CD14-positive monocyte (primary cell): ENCODE results near the gene FAHD2A. TPM values are rescaled to one million over a fixed set of nuclear protein-coding genes. Genes with fewer than 3 reads are reported as not detected.

Experiments used
- DNase-seq, 3 donors: peaks; one replicate each; pipeline ENCODE4 v3.0.0-alpha.2; 2011 to 2022
- H2AFZ ChIP-seq: 2 replicates; pipeline ENCODE4 v1.6.0; 2012; ENCODE audit warnings: mild to moderate bottlenecking, low read depth, low read length, inconsistent platforms; ENCODE audit not compliant: insufficient read depth, poor library complexity, severe bottlenecking
- H3K27ac ChIP-seq, 2 donors: 1 replicate in 1 of 2; 2 replicates in 1 of 2; pipeline ENCODE4 v1.5.1; 2012 to 2013; ENCODE audit warnings: low read length in 2 of 2, control low read depth in 1 of 2, inconsistent platforms in 1 of 2, low read depth in 1 of 2, mild to moderate bottlenecking in 1 of 2
- H3K27me3 ChIP-seq, 2 donors: one replicate each; pipeline versions ENCODE4 v1.6.0 to v1.6.1; 2011 to 2013; ENCODE audit warnings: low read length in 2 of 2; ENCODE audit not compliant: control insufficient read depth in 2 of 2, insufficient read depth in 2 of 2
- H3K36me3 ChIP-seq, 2 donors: replicated peaks in 1 of 2; 1 replicate in 1 of 2; 2 replicates in 1 of 2; pipeline versions ENCODE4 v1.5.1 to v1.6.1; 2012 to 2013; ENCODE audit warnings: low read length in 2 of 2, control low read depth in 1 of 2, inconsistent platforms in 1 of 2, mild to moderate bottlenecking in 1 of 2; ENCODE audit not compliant: insufficient read depth in 2 of 2, control insufficient read depth in 1 of 2
- H3K4me1 ChIP-seq, 2 donors: 1 replicate in 1 of 2; 2 replicates in 1 of 2; pipeline versions ENCODE4 v1.5.1 to v1.6.1; 2012 to 2013; ENCODE audit warnings: low read length in 2 of 2, control low read depth in 1 of 2, inconsistent platforms in 1 of 2, mild to moderate bottlenecking in 1 of 2, moderate library complexity in 1 of 2; ENCODE audit not compliant: insufficient read depth in 2 of 2, control insufficient read depth in 1 of 2
- H3K4me2 ChIP-seq: replicated peaks from 2 replicates; pipeline ENCODE3; 2012; ENCODE audit warnings: low read length, moderate library complexity, mild to moderate bottlenecking; ENCODE audit not compliant: poor library complexity, severe bottlenecking; ENCODE audit errors: extremely low read depth
- H3K4me3 ChIP-seq, 3 experiments: fragments of 200-600 bp in 1 of 3; sonication (generic) in 1 of 3; replicated peaks in 1 of 3; 1 replicate in 2 of 3; 2 replicates in 1 of 3; pipeline ENCODE4 v1.5.1; 2011 to 2013; ENCODE audit warnings: low read length in 3 of 3, mild to moderate bottlenecking in 3 of 3, control low read depth in 2 of 3, low read depth in 2 of 3, inconsistent platforms in 1 of 3, moderate library complexity in 1 of 3
- H3K79me2 ChIP-seq: 2 replicates; pipeline ENCODE4 v1.6.0; 2012; ENCODE audit warnings: mild to moderate bottlenecking, control low read depth, inconsistent platforms, low read length, moderate library complexity; ENCODE audit not compliant: insufficient read depth
- H3K9ac ChIP-seq: 2 replicates; pipeline ENCODE4 v1.6.0; 2017; ENCODE audit warnings: low read length, mild to moderate bottlenecking; ENCODE audit not compliant: insufficient read depth, poor library complexity, severe bottlenecking
- H3K9me3 ChIP-seq, 2 donors: replicated peaks in 1 of 2; 1 replicate in 1 of 2; 2 replicates in 1 of 2; pipeline versions ENCODE4 v1.5.1 to v1.6.1; 2012 to 2013; ENCODE audit warnings: low read length in 2 of 2, control low read depth in 1 of 2; ENCODE audit not compliant: control insufficient read depth in 1 of 2, insufficient read depth in 1 of 2
- H4K20me1 ChIP-seq: 2 replicates; pipeline ENCODE4 v1.6.0; 2012; ENCODE audit warnings: mild to moderate bottlenecking, low read length, control low read depth, moderate library complexity; ENCODE audit not compliant: insufficient read depth
- H3K27ac Mint-ChIP-seq, 7 donors: one replicate each; pipeline ENCODE4 v1.8.0; 2020; ENCODE audit warnings: mild to moderate bottlenecking in 7 of 7, mixed read lengths in 7 of 7, moderate library complexity in 6 of 7, inconsistent platforms in 2 of 7
- H3K27me3 Mint-ChIP-seq, 3 donors: one replicate each; pipeline ENCODE4 v1.8.0; 2021 to 2022; ENCODE audit warnings: low read depth in 3 of 3, mild to moderate bottlenecking in 3 of 3, mixed read lengths in 3 of 3, moderate library complexity in 3 of 3, inconsistent platforms in 1 of 3
- H3K36me3 Mint-ChIP-seq, 2 donors: one replicate each; pipeline ENCODE4 v1.8.0; 2020; ENCODE audit warnings: mixed read lengths in 2 of 2, inconsistent platforms in 1 of 2, mild to moderate bottlenecking in 1 of 2
- H3K4me1 Mint-ChIP-seq: one replicate; pipeline ENCODE4 v1.8.0; 2020; ENCODE audit warnings: mild to moderate bottlenecking, mixed read lengths
- H3K4me3 Mint-ChIP-seq, 2 donors: one replicate each; pipeline ENCODE4 v1.8.0; 2020; ENCODE audit warnings: mild to moderate bottlenecking in 2 of 2, mixed read lengths in 2 of 2, moderate library complexity in 1 of 2
- H3K9me3 Mint-ChIP-seq, 7 donors: one replicate each; pipeline ENCODE4 v1.8.0; 2020 to 2022; ENCODE audit warnings: mixed read lengths in 7 of 7, mild to moderate bottlenecking in 6 of 7, moderate library complexity in 6 of 7, inconsistent platforms in 2 of 7
- WGBS: methylation state at CpG from one replicate; pipeline ENCODE4 v1.1.5; 2013; ENCODE audit warnings: missing lambda C conversion rate; ENCODE audit not compliant: insufficient coverage; 5-methylcytosine and 5-hydroxymethylcytosine counted together
- intact Hi-C, 2 donors: fragments of 100-400 bp; cut with micrococcal nuclease; formaldehyde crosslinking; loops; one replicate each; pipeline versions ENCODE4 v1.15.0 to v1.15.1; 2023
- polyA plus RNA-seq, 3 donors: library from polyadenylated mRNA; depleted of rRNA in 1 of 3; unstranded in 2 of 3; stranded (reverse) in 1 of 3; fragments of 300-500 nt in 2 of 3; fragments of >200 nt in 1 of 3; fragmentation: Illumina TruSeq in 2 of 3; gene quantifications; 1 replicate in 2 of 3; 2 replicates in 1 of 3; pipeline ENCODE4 v1.2.3, GENCODE V29; 2012 to 2021
- TF ChIP-seq, protein P1 (sequence below): fragments of 200-600 bp; IDR thresholded peaks from one replicate; pipeline ENCODE4 v1.8.0; 2022; ENCODE audit warnings: antibody characterized with exemption, mild to moderate bottlenecking

FAHD2A gene
- polyA plus RNA-seq, 3 donors = 9.7 to 17.1 (median 10.5) TPM

DNA sequence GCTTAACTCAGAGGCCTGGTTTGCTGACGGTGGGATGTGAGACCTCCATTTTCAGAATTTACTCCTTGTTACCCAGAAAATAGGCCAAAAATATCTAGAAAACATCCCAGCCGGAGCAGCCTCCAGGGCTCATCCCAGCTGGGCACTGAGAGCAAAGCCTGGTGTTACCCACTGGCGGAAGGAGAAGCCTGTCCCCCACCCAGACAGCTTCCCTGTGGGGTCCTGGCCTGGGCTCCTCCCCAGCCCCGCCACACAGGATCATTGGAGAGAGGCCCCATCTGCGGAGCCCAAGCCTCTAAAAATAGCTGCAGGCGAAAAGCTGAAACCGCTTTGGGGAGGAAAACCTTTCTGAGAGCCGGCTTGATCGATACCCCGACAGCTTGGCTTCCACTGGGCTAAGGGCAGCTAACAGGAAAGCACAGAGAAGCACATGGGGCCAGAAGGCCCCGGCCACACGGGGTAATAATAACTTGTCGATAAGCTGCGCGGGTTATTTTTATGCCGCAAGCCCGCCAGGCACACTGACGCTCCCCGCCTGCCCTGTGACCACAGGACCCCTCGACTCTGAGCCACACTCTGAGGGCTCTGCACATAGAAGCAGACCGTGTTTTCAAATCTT is 26.9 kb upstream of the FAHD2A start:
- intact Hi-C loops = no loop called here
- 91% methylated on average over 21 of the region's 21 CpGs for WGBS

DNA sequence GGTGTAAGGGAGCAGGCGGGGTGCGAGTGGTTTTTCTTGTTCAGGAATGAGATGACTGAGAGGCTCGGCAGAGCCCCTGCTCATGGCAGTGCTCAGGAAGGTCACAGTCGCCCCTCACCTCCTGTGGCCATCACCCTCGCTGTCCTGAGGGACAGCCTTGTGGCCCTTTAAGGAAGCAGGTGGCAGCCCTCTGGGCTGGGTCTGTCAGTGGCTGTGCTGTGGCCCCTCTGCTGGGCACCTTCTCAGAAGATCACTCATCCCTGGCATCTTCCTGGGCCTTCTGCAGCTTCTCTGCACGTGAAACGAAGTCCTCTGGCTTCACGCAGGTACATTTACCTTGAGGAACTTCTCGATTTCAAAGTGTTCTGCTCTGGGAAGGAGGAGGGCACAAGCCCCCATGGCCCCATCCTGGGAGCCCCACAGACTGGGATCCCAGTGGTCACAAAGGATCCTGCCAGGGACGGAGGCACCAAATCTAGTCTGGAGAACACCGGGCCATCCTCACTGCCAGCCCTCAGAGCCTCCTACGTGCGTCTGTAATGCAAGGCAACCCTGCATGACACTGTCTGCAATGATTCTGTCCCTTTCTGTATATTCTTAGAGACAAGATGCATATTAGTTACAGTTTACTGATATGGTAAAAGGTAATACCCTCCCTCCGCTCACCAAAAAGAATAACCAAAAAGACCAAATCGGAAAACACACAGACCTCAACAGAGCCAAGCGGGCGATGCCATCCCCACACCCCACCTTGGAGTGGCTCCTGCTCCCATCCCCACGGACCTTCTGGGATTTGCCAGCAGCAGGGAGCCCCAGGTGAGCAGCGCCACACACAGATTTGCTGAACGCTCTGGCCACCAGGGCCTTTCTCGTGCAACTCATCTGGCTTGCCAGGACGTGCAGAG is 25.9 kb upstream of the FAHD2A start:
- Histone ChIP-seq H3K79me2 (no peaks in the 10 kb centered on the region), H3K4me3 (no peak overlapping the region), H3K36me3 (no peaks in the 10 kb centered on the region), H3K27ac (no peak overlapping the region), H3K27me3 (no peaks in the 10 kb centered on the region), H3K4me1 (no peaks in the 10 kb centered on the region), H4K20me1 (no peaks in the 10 kb centered on the region), H2AFZ (no peak overlapping the region), H3K9ac (no peak overlapping the region), H3K9me3 (no peaks in the 10 kb centered on the region), H3K4me2 (no peak overlapping the region)
- Mint-ChIP-seq H3K36me3 (no peaks in the 10 kb centered on the region), H3K27ac (no peak overlapping the region), H3K9me3 (peaks cover 0 to 5% (median 2%) of the 10 kb centered on the region in 7 donors), H3K4me3 (no peak overlapping the region), H3K27me3 (peaks cover 0 to 5% (median 4%) of the 10 kb centered on the region in 3 donors), H3K4me1 (no peaks in the 10 kb centered on the region)
- TF ChIP-seq, protein P1, sequence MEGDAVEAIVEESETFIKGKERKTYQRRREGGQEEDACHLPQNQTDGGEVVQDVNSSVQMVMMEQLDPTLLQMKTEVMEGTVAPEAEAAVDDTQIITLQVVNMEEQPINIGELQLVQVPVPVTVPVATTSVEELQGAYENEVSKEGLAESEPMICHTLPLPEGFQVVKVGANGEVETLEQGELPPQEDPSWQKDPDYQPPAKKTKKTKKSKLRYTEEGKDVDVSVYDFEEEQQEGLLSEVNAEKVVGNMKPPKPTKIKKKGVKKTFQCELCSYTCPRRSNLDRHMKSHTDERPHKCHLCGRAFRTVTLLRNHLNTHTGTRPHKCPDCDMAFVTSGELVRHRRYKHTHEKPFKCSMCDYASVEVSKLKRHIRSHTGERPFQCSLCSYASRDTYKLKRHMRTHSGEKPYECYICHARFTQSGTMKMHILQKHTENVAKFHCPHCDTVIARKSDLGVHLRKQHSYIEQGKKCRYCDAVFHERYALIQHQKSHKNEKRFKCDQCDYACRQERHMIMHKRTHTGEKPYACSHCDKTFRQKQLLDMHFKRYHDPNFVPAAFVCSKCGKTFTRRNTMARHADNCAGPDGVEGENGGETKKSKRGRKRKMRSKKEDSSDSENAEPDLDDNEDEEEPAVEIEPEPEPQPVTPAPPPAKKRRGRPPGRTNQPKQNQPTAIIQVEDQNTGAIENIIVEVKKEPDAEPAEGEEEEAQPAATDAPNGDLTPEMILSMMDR = no peak
- intact Hi-C loops = no loop called here
- 97% methylated on average over 17 of the region's 22 CpGs for WGBS
- no peak for DNase-seq

More for the DNA sequence above, 26.9 kb upstream of the FAHD2A start:
- Histone ChIP-seq H3K4me3 (no peak overlapping the region), H3K27ac (no peak overlapping the region), H4K20me1 (no peaks in the 10 kb centered on the region), H3K4me1 (no peaks in the 10 kb centered on the region), H3K9ac (no peak overlapping the region), H3K36me3 (no peaks in the 10 kb centered on the region), H3K4me2 (no peak overlapping the region), H3K9me3 (no peaks in the 10 kb centered on the region), H3K79me2 (no peaks in the 10 kb centered on the region), H2AFZ (no peak overlapping the region), H3K27me3 (no peaks in the 10 kb centered on the region)
- no peak for DNase-seq
- Mint-ChIP-seq H3K27me3 (peaks cover 0 to 7% (median 5%) of the 10 kb centered on the region in 3 donors), H3K36me3 (no peaks in the 10 kb centered on the region), H3K4me3 (peak overlapping the region in 1 of 2 donors; percentile 17), H3K4me1 (no peaks in the 10 kb centered on the region), H3K9me3 (peaks cover 0 to 5% (median 2%) of the 10 kb centered on the region in 7 donors), H3K27ac (no peak overlapping the region)
- TF ChIP-seq, protein P1 = no peak
